Activated CD4-positive, alpha-beta T cell treated with anti-CD3 and anti-CD28 coated beads, Interleukin-2, Interleukin-4, amounts not matched to agents 100 ng/mL and 50 ng/mL, durations not matched to agents 16 hours and 8 hours (primary cell): Measurements from ENCODE around the gene PEPD.

Experiments
- DNase-seq: peaks from one replicate; pipeline ENCODE4 v3.0.0-alpha.2; 2020; ENCODE audit warnings: low spot score

Gene PEPD

GRCh38 chr19:33395561-33396550, 125.7 kb downstream of the PEPD start:
- no peak for DNase-seq

GRCh38 chr19:33394723-33395560, 126.6 kb downstream of the PEPD start:
- no peak for DNase-seq

GRCh38 chr19:33394006-33394722, 127.4 kb downstream of the PEPD start:
- DNase-seq: no peak

GRCh38 chr19:33393286-33394005, 128.1 kb downstream of the PEPD start:
- no peak for DNase-seq

- no peak for DNase-seq
Observed at GRCh38 chr19:33392341-33393285, 129.0 kb downstream of the PEPD start.

- no peak for DNase-seq
Observed at GRCh38 chr19:33391631-33392249, 129.9 kb downstream of the PEPD start.

GRCh38 chr19:33390908-33391630, 130.5 kb downstream of the PEPD start:
- no peak for DNase-seq

GRCh38 chr19:33390101-33390907, 131.3 kb downstream of the PEPD start:
- no peak for DNase-seq

- no peak for DNase-seq
Observed at GRCh38 chr19:33389421-33390100, 132.0 kb downstream of the PEPD start.

- no peak for DNase-seq
Observed at GRCh38 chr19:33388725-33389420, 132.7 kb downstream of the PEPD start.

- DNase-seq: no peak
Observed at GRCh38 chr19:33388231-33388724, 133.3 kb downstream of the PEPD start.

- DNase-seq: no peak
Observed at GRCh38 chr19:33387351-33388230, 134.0 kb downstream of the PEPD start.

GRCh38 chr19:33386361-33386858, 135.2 kb downstream of the PEPD start:
- no peak for DNase-seq

- no peak for DNase-seq
Observed at GRCh38 chr19:33385956-33386355, 135.6 kb downstream of the PEPD start.

- DNase-seq: no peak
Observed at GRCh38 chr19:33384983-33385382, 136.6 kb downstream of the PEPD start.
